NCI-H2081 treated with DMSO at 0.1 percent for 48 hours (cell line): ENCODE results near the gene PEX14.
"Not testable (repeated sequence)": the region's sequence is repeated elsewhere in the genome, so short reads cannot be mapped to it uniquely, and the experiment has no call there.

Source experiments
- DNase-seq: peaks from one replicate; lab custom pipeline; 2025; lab: John Stamatoyannopoulos, UW

PEX14 gene

GRCh38 chr1:10450836-10451235, 23.9 kb upstream of the PEX14 start:
- no peak for DNase-seq

GRCh38 chr1:10451287-10451686, 23.5 kb upstream of the PEX14 start:
- no peak for DNase-seq

- DNase-seq, result no peak
Observed at GRCh38 chr1:10456048-10456447, 18.7 kb upstream of the PEX14 start.

GRCh38 chr1:10456661-10457060, 18.1 kb upstream of the PEX14 start:
- DNase-seq, result no peak

- not testable (repeated sequence) for DNase-seq
Observed at GRCh38 chr1:10457462-10457861, 17.3 kb upstream of the PEX14 start.

- DNase-seq, result no peak
Observed at GRCh38 chr1:10457875-10458274, 16.9 kb upstream of the PEX14 start.

- DNase-seq, result no peak
Observed at GRCh38 chr1:10459184-10459583, 15.6 kb upstream of the PEX14 start.

- no peak for DNase-seq
Observed at GRCh38 chr1:10467078-10467477, 7.7 kb upstream of the PEX14 start.

GRCh38 chr1:10470043-10470442, 4.7 kb upstream of the PEX14 start:
- DNase-seq, result no peak

GRCh38 chr1:10471411-10472219, 3.1 kb upstream of the PEX14 start:
- DNase-seq, result no peak

GRCh38 chr1:10472220-10473144, 2.3 kb upstream of the PEX14 start, which contains the start of gene DFFA:
DFFA (minus strand) TSS chr1:10472529; CDS start chr1:10472458, 71 bp downstream.
- DNase-seq, result peak; percentile 91

- no peak for DNase-seq
Observed at GRCh38 chr1:10473145-10473765, 1.5 kb upstream of the PEX14 start.

- not testable (repeated sequence) for DNase-seq
Observed at GRCh38 chr1:10474309-10474612, 489 bp upstream of the PEX14 start.

GRCh38 chr1:10475510-10475909, 760 bp downstream of the PEX14 start:
- no peak for DNase-seq

- no peak for DNase-seq
Observed at GRCh38 chr1:10479296-10479695, 4.5 kb downstream of the PEX14 start.

- DNase-seq, result no peak
Observed at GRCh38 chr1:10480614-10481013, 5.9 kb downstream of the PEX14 start.

GRCh38 chr1:10484521-10484920, 9.8 kb downstream of the PEX14 start:
- no peak for DNase-seq

- no peak for DNase-seq
Observed at GRCh38 chr1:10489291-10490055, 14.7 kb downstream of the PEX14 start.

GRCh38 chr1:10490286-10490970, 15.7 kb downstream of the PEX14 start:
- no peak for DNase-seq

- no peak for DNase-seq
Observed at GRCh38 chr1:10494418-10494753, 19.6 kb downstream of the PEX14 start.

GRCh38 chr1:10494754-10495474, 20.2 kb downstream of the PEX14 start:
- peak; percentile 39 for DNase-seq
